ENCODE data around the gene DHRS1.

DNA sequence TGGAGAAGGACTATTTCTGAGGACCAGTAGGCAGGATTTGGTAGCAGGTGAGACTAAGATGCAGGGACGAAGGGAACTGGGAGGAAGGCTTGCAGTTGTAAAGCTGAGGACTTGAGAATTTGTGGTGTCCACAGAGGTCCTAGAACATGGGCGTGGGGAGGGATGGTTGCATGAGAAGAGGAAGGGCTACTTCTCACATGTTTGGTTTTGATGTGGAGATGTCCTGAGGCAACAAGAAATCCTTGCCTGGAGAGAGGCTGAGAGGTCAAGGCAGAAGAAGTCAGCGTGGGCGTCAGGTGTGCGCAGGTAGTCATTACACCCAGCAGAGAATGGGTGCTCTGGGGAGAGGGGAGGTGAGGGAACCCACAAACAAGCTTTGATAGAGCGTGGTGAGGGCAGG, 22.5 kb downstream of the DHRS1 start:
- TF ChIP-seq POLR2A (IDR thresholded peaks at IDR 0.05): no peak
- TF ChIP-seq CTCF (IDR thresholded peaks at IDR 0.05): no peak

Measured in vagina (tissue), 2 donors.